SH-SY5Y (cell line): ENCODE data around the gene MTUS2.

Experiments
- GATA2 ChIP-seq: IDR thresholded peaks from 2 replicates; pipeline ENCODE4 v1.6.1; 2011; ENCODE audit warnings: mild to moderate bottlenecking, low read depth, low read length
- GATA3 ChIP-seq: IDR thresholded peaks from 2 replicates; pipeline ENCODE4 v1.6.1; 2011; ENCODE audit warnings: low read depth, mild to moderate bottlenecking, low read length, moderate library complexity

DNA sequence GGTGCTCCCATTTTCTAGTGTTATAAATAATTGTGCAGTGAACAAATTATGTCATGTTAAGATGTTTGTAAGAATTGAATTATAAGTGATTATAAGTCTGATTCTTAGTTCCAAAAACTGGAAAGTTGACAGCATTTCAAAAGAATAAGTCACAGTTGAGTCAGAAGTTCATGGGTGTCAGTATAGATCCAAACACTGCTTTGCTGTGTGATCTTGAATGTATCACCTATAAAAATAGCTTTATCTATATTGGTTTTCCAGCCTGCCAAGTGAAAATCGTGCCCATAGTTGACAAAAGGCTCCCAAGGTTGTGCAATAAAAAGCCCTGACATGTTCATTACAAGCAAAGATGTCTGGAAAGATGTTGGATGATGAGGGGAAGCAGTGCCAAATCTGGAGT lies 336.0 kb downstream of the MTUS2 start:
- TF ChIP-seq GATA2 (no peak), GATA3 (no peak)
